ENCODE measurements around the gene C1orf174. TPM values are rescaled to one million over a fixed set of nuclear protein-coding genes. Genes with fewer than 3 reads are reported as not detected.

The C1orf174 gene
- total and polyA plus RNA-seq, 2 donors (not counting 1 experiment from before 2014, with no cell fraction given): 24.1 to 39.6 TPM

DNA sequence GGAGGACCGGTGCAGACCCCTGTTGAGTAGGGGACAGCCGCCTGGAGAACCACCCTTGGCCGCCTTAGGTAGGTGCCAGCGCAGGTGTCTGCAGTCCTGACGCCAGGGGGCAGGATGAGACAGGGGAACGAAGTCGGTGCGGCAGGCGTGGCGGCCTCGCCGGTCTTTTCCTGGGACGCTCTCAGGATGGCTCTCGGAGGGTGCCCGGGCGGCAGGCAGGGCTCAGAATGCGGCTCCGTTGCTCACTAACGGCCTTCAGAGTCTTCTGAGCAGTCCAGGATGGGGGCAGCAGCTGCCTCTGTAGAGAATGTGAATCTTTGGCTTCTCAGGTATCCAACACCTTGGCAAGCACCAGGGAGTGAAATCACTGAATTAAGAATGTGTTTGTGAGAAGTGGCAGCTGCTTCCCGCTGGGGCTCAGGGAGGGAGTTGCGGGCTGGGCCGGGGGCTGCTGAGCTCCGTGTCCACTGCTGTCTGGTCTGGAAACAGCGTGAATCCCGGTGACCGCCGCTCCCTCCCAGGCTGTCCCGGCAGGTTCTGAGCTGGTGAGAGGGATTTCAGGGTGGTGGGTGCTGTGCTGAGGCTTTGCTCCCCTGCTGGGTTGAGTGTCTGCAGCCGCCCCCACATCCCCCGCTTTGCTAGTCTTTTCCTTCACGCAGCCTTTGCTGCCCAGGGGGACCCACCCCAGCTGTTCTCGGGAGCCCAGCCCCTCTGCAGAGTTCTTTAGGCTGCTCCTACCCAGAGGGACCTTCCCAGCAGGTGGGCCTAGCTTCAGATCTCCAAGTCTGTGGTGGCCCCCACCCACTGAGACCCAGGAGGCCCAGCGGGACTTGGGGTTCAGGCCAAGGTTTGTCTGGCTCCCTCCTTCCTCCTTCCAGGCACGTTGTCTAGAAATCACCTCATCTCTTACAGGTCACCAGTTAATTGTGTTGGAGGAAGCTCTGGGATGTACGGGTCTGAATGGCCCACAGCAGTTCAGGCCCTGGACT, 11.1 kb upstream of the C1orf174 start:
- Histone ChIP-seq H3K27ac (ENCODE audit: insufficient read depth, low read length) (no peak overlapping the region), H3K9me3 (ENCODE audit: control insufficient read depth, insufficient read depth, low read depth, low read length) (no peaks in the 10 kb centered on the region)
- DNase-seq (ENCODE audit: low read depth in 2 of 2): peak; percentile 40 to 41

DNA sequence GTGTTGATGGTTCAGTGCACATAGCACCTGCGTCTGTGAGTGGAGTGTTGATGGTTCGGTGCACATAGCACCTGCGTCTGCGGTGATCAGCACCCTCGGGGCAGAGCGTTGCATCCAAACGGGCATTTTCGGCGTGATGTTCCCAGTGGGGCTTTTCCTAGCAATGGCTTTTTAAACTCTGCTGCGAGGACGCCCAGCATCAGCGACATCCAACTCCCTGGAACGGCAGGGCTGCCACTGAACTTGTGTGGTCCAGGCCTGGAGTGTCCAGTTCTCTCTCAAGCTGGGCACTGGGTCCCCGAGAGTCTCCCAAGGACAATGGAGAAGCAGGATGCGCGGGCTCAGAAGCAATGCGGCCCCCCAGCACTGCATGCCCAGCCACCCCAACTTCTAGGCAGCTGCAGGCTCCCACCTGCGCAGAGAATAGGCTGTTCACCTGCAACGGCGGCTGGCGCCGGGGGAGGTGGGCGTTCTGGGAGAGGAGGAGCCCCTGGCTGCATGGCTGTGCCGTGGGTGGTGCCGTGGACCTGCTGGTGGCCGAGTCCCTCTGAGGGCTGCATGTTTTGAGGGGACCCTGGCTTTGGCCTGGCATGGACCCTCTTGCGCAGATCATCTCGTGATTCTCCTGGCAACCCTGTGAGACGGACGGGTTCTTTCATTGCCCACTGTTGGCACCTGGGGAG, 10.1 kb upstream of the C1orf174 start:
- Histone ChIP-seq H3K4me2 (ENCODE audit: extremely low read depth, insufficient read depth, low read length) (no peak overlapping the region), H3K9ac (ENCODE audit: insufficient read depth, low read length) (no peak overlapping the region), H3K9me3 (ENCODE audit: control insufficient read depth, insufficient read depth, low read depth, low read length) (no peaks in the 10 kb centered on the region), H3K36me3 (ENCODE audit: control insufficient read depth, insufficient read depth, low read length) (no peaks in the 10 kb centered on the region), H3K4me1 (ENCODE audit: control insufficient read depth, extremely low read depth, insufficient read depth, low read length) (no peaks in the 10 kb centered on the region), H3K27me3 (ENCODE audit: control insufficient read depth, insufficient read depth, low read length) (no peaks in the 10 kb centered on the region), H3K27ac (ENCODE audit: insufficient read depth, low read length) (no peak overlapping the region), H4K20me1 (ENCODE audit: control insufficient read depth, extremely low read depth, insufficient read depth, low read length) (no peaks in the 10 kb centered on the region), H2AFZ (ENCODE audit: low read length) (no peak overlapping the region), H3K4me3 (replicated peaks in 1 of 4; ENCODE audit: control extremely low read depth in 1 of 4, insufficient read depth in 1 of 4, low read depth in 3 of 4, low read length in 4 of 4) (no peak overlapping the region), H3K79me2 (ENCODE audit: control insufficient read depth, insufficient read depth, low read length) (no peaks in the 10 kb centered on the region)
- DNase-seq (ENCODE audit: low read depth in 2 of 2): no peak
- TF ChIP-seq, protein P1, sequence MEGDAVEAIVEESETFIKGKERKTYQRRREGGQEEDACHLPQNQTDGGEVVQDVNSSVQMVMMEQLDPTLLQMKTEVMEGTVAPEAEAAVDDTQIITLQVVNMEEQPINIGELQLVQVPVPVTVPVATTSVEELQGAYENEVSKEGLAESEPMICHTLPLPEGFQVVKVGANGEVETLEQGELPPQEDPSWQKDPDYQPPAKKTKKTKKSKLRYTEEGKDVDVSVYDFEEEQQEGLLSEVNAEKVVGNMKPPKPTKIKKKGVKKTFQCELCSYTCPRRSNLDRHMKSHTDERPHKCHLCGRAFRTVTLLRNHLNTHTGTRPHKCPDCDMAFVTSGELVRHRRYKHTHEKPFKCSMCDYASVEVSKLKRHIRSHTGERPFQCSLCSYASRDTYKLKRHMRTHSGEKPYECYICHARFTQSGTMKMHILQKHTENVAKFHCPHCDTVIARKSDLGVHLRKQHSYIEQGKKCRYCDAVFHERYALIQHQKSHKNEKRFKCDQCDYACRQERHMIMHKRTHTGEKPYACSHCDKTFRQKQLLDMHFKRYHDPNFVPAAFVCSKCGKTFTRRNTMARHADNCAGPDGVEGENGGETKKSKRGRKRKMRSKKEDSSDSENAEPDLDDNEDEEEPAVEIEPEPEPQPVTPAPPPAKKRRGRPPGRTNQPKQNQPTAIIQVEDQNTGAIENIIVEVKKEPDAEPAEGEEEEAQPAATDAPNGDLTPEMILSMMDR (conservative IDR thresholded peaks at IDR 0.05 in 1 of 2, IDR thresholded peaks at IDR 0.05 in 1 of 2; ENCODE audit: low read depth in 1 of 2, low read length in 2 of 2): no peak
- no peak for TF ChIP-seq EZH2 (IDR thresholded peaks at IDR 0.05; ENCODE audit: low read length, missing control alignments)

More for the DNA sequence above, 11.1 kb upstream of the C1orf174 start:
- H3K36me3 ChIP-seq (ENCODE audit: control insufficient read depth, insufficient read depth, low read length): no peaks in the 10 kb centered on the region
- H3K4me1 ChIP-seq (ENCODE audit: control insufficient read depth, extremely low read depth, insufficient read depth, low read length): no peaks in the 10 kb centered on the region
- no peak overlapping the region for H2AFZ ChIP-seq (ENCODE audit: low read length)
- H3K4me2 ChIP-seq (ENCODE audit: extremely low read depth, insufficient read depth, low read length): no peak overlapping the region
- H3K79me2 ChIP-seq (ENCODE audit: control insufficient read depth, insufficient read depth, low read length): no peaks in the 10 kb centered on the region
- H4K20me1 ChIP-seq (ENCODE audit: control insufficient read depth, extremely low read depth, insufficient read depth, low read length): no peaks in the 10 kb centered on the region
- H3K4me3 ChIP-seq (replicated peaks in 1 of 4; ENCODE audit: control extremely low read depth in 1 of 4, insufficient read depth in 1 of 4, low read depth in 3 of 4, low read length in 4 of 4): no peak overlapping the region
- no peaks in the 10 kb centered on the region for H3K27me3 ChIP-seq (ENCODE audit: control insufficient read depth, insufficient read depth, low read length)
- TF ChIP-seq EZH2 (IDR thresholded peaks at IDR 0.05; ENCODE audit: low read length, missing control alignments): no peak
- TF ChIP-seq, protein P1 (conservative IDR thresholded peaks at IDR 0.05 in 1 of 2, IDR thresholded peaks at IDR 0.05 in 1 of 2; ENCODE audit: low read depth in 1 of 2, low read length in 2 of 2): peak; percentile 45 to 58
- no peak overlapping the region for H3K9ac ChIP-seq (ENCODE audit: insufficient read depth, low read length)

DNA sequence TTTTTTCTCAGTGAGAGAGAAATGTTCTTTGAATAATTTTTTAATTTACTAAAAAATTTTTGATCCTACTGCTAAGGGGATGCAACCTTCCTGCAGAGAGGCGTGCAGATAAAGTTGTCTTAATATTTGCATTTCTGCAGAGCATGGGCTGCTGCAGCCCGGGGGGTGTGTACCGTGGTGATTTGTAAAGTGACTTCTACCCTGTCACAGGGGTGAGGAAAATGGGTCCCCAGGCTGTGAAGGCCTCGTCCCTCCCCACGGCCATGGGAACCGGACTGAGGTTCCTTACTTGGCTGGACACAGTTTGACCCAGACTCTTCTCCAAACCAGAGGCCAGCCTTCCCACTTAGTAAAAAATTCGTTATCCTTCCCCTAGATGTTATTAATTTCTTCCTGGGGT, 9.5 kb upstream of the C1orf174 start:
- no peaks in the 10 kb centered on the region for H3K9me3 ChIP-seq (ENCODE audit: control insufficient read depth, insufficient read depth, low read depth, low read length)
- H4K20me1 ChIP-seq (ENCODE audit: control insufficient read depth, extremely low read depth, insufficient read depth, low read length): no peaks in the 10 kb centered on the region
- TF ChIP-seq, protein P1 (conservative IDR thresholded peaks at IDR 0.05 in 1 of 2, IDR thresholded peaks at IDR 0.05 in 1 of 2; ENCODE audit: low read depth in 1 of 2, low read length in 2 of 2): no peak
- H3K4me1 ChIP-seq (ENCODE audit: control insufficient read depth, extremely low read depth, insufficient read depth, low read length): no peaks in the 10 kb centered on the region
- H3K9ac ChIP-seq (ENCODE audit: insufficient read depth, low read length): no peak overlapping the region
- H3K4me2 ChIP-seq (ENCODE audit: extremely low read depth, insufficient read depth, low read length): no peak overlapping the region
- H3K36me3 ChIP-seq (ENCODE audit: control insufficient read depth, insufficient read depth, low read length): no peaks in the 10 kb centered on the region
- no peak for DNase-seq (ENCODE audit: low read depth in 2 of 2)
- no peak overlapping the region for H3K27ac ChIP-seq (ENCODE audit: insufficient read depth, low read length)
- no peaks in the 10 kb centered on the region for H3K27me3 ChIP-seq (ENCODE audit: control insufficient read depth, insufficient read depth, low read length)
- H3K79me2 ChIP-seq (ENCODE audit: control insufficient read depth, insufficient read depth, low read length): no peaks in the 10 kb centered on the region
- no peak overlapping the region for H3K4me3 ChIP-seq (replicated peaks in 1 of 4; ENCODE audit: control extremely low read depth in 1 of 4, insufficient read depth in 1 of 4, low read depth in 3 of 4, low read length in 4 of 4)
- H2AFZ ChIP-seq (ENCODE audit: low read length): no peak overlapping the region

Measured in fibroblast of lung (primary cell).